ENCODE measurements around the gene PEX16. TPM values are rescaled to one million over a fixed set of nuclear protein-coding genes. Genes with fewer than 3 reads are reported as not detected.

Gene PEX16
- total and polyA plus RNA-seq, 2 of the 13 experiments (the other 11 are each of a cell fraction or from before 2014, with no cell fraction given): 12.5 to 21.8 TPM

DNA sequence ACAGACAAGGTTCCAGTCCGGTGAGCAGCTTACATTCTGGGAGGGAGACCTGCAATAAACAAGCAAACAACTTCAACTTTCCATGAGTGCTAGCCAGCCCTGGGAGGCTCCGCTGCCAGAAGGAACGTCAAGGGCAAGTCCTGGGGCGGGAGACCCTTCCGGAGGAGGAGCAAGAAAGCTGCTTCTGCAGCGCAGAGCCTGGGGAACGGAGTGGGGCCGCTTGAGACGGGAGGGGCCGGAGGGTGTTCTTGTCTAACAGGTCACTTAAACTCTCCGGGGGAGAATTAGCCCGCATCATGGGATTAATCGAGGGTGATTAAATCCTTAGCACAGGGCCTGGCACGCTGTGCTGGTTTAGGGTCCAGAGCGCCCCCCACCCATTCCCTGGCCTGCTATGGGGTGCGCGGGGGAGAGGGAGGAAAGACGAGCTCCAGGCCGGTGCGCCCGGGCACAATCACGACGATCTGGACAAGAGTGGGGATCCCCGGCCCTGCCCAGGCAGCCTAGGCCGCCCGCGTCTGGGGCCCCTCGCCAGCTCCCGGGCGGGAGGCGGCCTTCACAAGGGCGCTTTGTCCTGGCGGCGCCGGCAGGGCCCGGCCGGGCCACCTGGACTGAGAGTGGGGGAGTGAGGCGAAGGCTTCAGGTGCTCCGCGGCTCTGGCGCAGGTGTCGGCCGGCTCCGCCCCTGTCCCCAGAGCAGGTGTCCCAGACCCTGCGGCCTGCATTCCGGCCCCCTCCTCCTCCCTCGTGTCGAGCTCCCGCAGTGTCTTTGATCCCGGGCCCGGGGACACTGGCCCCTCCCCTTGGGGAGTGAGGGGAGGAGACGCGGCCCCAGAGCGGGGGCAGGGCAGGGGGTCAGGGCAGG lies 4.1 kb upstream of the PEX16 start (continued):
- TF ChIP-seq THRA (CRISPR knock-in tag; IDR thresholded peaks at IDR 0.05; ENCODE audit: borderline replicate concordance): peak; percentile 83; the same call in 1 of the 2 replicates
- no peak for TF ChIP-seq ZBTB46 (CRISPR knock-in tag; IDR thresholded peaks at IDR 0.05; ENCODE audit: borderline replicate concordance)
- no peak for TF ChIP-seq ZNF18 (CRISPR knock-in tag; IDR thresholded peaks at IDR 0.05; ENCODE audit: insufficient replicate concordance)
- no peak for TF ChIP-seq ZBTB33 (CRISPR knock-in tag; IDR thresholded peaks at IDR 0.05)
- TF ChIP-seq ATAD3A (CRISPR knock-in tag; IDR thresholded peaks at IDR 0.05): no peak
- no peak for TF ChIP-seq ETV6 (CRISPR knock-in tag; conservative IDR thresholded peaks at IDR 0.05)
- TF ChIP-seq RELA (CRISPR knock-in tag; IDR thresholded peaks at IDR 0.05): no peak
- TF ChIP-seq SP140L (CRISPR knock-in tag; IDR thresholded peaks at IDR 0.05; ENCODE audit: borderline replicate concordance): no peak
- no peak for TF ChIP-seq KDM4B (CRISPR knock-in tag; IDR thresholded peaks at IDR 0.05)
- TF ChIP-seq GTF2F1 (IDR thresholded peaks at IDR 0.05; ENCODE audit: low read length): no peak
- TF ChIP-seq ZNF333 (CRISPR knock-in tag; IDR thresholded peaks at IDR 0.05; ENCODE audit: borderline replicate concordance): no peak
- no peak for TF ChIP-seq TRIM24 (CRISPR knock-in tag; IDR thresholded peaks at IDR 0.05)
- TF ChIP-seq POLR2AphosphoS2 (IDR thresholded peaks at IDR 0.05; ENCODE audit: low read depth, low read length): no peak
- TF ChIP-seq CC2D1A (CRISPR knock-in tag; IDR thresholded peaks at IDR 0.05): no peak
- TF ChIP-seq CBFB (CRISPR knock-in tag; IDR thresholded peaks at IDR 0.05): no peak
- TF ChIP-seq ETV5 (CRISPR knock-in tag; IDR thresholded peaks at IDR 0.05; ENCODE audit: borderline replicate concordance): no peak; the same call in 1 of the 2 replicates
- no peak for TF ChIP-seq ZNF138 (CRISPR knock-in tag; IDR thresholded peaks at IDR 0.05; ENCODE audit: low read depth)
- TF ChIP-seq NFE2L1 (CRISPR knock-in tag; IDR thresholded peaks at IDR 0.05; ENCODE audit: borderline replicate concordance): no peak
- 0 out of 2 replicates have a peak, but pooled peaks have one; percentile 22 for TF ChIP-seq ISL2 (CRISPR knock-in tag; IDR thresholded peaks at IDR 0.05)
- no peak for TF ChIP-seq ZNF441 (CRISPR knock-in tag; IDR thresholded peaks at IDR 0.05; ENCODE audit: borderline replicate concordance)
- no peak for TF ChIP-seq ZNF562 (CRISPR knock-in tag; IDR thresholded peaks at IDR 0.05; ENCODE audit: borderline replicate concordance)
- no peak for TF ChIP-seq SNAI1 (CRISPR knock-in tag; IDR thresholded peaks at IDR 0.05; ENCODE audit: borderline replicate concordance)
- no peak for TF ChIP-seq ADNP (CRISPR knock-in tag; IDR thresholded peaks at IDR 0.05)
- no peak for TF ChIP-seq ZNF530 (CRISPR knock-in tag; IDR thresholded peaks at IDR 0.05; ENCODE audit: low read depth)
